Stimulated activated CD4-positive, alpha-beta T cell treated with anti-CD3 and anti-CD28 coated beads, TNF-alpha, amount 100 ng/mL, for 1 hour (primary cell): ENCODE results near the gene LTB4R2.

ENCODE experiments used
- DNase-seq, 3 donors: peaks; one replicate each; pipeline ENCODE4 v3.0.0-alpha.2; 2020; ENCODE audit warnings: low read depth in 3 of 3, low spot score in 1 of 3

LTB4R2 gene

DNA sequence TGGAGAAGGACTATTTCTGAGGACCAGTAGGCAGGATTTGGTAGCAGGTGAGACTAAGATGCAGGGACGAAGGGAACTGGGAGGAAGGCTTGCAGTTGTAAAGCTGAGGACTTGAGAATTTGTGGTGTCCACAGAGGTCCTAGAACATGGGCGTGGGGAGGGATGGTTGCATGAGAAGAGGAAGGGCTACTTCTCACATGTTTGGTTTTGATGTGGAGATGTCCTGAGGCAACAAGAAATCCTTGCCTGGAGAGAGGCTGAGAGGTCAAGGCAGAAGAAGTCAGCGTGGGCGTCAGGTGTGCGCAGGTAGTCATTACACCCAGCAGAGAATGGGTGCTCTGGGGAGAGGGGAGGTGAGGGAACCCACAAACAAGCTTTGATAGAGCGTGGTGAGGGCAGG lies 32.9 kb upstream of the LTB4R2 start:
- no peak for DNase-seq

DNA sequence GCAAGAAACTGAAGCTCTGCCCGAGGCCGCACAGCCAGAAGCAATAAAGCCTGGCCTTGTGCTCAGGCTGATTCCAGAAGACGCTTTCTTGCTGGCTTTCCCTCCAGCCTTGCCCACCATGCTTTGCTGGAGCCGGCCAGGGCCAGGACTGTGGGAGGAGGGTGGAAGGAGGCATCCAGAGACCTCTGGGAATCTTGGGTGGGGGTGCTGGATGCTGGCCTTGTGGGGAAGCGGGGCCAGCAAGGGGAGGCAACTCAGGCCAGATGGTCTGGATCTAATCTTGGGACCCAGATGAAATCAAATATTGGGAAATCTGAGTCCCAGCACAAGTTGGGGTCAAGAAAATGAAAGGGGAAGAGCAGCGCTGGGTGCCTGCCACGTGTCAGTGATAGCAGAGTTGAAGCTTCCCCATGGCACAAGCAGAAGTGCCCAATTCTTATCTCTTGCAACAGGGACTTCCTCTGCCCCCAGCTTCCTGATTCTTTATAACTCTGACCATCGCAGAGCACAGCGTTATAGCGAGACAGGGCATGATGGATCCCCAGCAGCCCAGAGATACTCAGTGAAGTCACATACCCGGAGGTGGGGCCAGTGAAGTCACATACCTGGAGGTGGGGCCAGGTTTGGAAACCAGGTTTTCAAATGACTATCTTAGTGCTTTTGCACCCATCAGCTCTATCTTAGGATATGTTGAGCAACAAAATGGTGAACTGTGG lies 32.2 kb upstream of the LTB4R2 start:
- no peak for DNase-seq

DNA sequence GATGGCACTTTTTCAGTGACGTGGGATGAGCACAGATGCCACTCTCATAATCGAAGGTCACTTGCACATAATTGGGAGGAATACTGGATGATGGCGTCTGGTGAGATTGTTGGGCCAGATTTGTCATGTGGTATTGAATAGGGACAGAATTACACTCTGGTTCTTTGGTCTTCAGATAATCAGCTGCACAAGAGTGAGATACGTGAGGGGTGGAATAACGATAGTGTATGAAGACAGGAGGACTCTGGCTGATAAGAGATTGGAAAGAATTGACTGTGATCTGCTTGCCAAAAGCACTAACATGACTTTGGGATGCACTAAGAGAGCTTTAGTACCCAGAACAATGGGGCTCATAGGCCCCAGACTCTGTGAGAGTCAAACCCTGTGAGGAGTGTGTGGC lies 31.5 kb upstream of the LTB4R2 start:
- DNase-seq, result no peak

DNA sequence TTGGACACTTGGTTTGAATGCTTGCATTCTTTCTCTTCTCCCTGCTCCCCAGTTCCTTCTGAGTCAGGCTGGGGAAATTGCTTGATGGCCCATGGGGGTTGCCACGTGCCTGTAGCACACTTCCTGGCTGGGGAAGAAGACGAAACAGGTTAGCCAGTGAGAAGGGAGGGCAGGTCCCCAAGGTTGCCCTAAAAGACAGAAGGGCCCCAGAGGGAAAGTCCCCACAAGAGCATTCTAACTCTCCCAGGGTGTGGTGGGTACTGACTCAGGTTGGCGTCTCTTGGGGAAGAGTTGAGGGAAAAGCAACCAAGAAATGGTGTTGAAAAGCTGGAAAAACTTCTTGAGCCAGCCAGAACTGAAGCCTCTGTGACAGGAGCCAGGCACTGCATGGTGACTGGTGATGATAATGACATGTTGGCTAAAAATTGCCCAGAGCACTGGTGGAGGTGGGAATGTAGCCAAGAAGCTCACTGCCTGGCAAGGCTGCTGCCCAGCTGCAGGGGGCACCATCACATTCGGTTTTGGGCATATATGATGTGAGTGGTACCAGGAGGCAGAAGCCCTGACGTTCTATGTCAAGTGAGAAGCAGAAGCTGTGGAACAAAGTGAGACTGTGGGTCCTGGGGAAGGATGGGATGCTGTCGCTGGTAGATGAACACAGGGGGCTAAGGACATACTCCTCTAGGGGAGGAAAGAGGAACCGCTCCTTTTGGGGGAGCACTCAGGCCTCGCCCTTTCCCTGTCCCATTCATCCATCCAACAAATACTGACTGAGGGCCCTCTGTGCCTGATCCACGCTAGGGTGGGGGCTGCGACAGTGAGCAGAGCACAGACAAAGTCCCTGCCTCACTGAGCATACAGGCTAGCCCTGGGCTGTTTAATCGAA lies 30.4 kb upstream of the LTB4R2 start:
- no peak for DNase-seq

DNA sequence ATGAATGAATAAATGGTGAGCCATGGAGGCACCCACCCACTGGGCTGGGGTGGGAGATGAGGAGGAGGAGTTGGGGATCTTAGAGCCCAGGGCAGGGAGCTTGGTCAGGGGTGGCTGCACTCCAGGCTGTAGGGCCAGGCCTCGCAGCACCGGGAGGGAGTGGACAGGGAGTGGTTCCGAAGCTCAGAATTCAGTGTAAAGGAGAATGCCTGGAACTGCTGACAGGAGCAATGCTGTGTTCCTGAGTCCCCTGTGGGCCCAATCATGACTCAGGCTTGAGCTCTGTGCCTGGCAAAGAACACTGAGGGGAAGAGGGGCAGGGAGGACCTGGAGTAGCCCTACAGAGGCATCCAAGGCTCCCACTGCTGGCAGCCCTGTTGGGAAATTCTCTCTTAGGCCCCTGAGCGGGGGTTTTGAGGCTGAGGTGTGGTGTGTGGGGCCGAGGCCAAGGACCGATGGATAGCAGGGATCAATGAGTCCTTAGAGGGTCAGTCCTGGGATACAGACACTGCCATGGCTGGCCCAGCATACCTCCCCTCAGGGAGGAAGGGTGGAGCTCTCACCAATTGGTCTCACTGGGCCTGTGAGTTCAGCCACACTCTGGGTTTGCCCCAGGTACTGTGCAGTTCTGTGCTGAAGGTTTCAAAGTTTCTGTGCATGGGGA lies 29.0 kb upstream of the LTB4R2 start:
- no peak for DNase-seq

DNA sequence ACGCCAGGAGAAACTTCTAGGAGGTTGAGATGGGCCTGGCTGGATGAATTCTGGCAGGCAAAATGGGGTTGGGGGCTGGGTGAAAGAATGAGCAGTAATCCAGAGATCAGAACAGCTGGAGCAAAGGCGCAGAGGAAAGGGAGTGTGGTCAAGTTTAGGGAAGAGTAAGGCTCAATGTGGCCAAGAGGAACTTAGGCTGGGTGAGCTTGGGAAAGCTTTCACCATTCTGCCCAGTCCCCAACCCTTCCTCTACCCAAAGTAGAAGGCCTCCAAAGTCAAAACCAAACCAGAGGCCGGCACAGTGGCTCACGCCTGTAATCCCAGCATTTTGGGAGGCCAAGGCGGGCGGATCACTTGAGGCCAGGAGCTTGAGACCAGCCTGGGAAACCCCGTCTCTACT lies 28.3 kb upstream of the LTB4R2 start:
- no peak for DNase-seq

DNA sequence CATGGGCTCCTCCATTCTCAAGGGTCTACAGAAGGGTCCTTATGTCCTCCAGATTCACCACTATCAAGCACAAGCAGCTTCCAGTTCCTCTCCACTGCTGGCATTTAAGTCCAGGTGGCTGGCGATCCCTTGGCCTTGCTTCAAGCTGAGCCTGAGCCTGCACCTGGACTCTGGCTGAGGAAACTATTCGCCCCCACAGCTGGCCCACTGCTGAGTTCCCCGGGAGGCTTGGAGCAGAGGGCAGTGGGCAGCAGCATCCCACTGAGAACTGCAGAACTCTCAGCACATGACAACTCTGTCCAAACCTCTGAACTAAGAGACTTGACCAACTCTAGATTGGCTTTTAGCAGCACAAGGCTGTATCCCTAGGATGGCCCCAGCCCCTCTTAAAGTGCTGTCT lies 27.2 kb upstream of the LTB4R2 start:
- DNase-seq, result no peak

DNA sequence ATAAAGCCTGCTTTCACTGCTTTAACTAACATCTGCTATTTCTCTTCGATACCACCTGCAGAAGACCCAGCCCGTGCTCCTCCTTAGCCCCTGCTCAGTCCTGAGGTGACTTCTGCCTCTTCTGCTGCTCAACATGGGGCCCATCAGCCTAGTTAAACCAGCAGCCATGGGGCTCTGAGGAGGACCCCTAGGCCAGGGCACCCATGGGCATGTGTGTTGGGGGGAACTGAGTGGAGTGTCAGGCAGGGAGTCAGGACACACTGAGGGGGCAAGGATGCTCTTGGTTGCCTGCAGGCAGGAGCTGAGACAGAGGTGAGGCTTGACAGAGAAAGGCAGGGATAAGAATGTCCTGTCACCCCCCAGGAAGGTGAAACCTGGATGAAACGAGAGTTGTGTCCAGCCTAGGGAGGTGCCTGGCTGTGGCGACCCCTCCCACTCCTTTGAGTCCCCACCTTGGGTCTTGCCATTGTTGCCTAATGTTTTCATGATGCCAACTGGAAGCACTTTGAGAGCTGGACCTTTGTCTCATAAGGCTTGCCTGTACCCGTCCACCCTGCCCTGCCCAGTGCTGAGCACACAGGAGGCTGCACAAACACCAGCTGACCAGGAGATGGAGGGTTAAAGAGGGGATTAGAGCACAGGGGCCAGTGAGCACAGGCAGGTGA lies 26.0 kb upstream of the LTB4R2 start:
- DNase-seq, result no peak

DNA sequence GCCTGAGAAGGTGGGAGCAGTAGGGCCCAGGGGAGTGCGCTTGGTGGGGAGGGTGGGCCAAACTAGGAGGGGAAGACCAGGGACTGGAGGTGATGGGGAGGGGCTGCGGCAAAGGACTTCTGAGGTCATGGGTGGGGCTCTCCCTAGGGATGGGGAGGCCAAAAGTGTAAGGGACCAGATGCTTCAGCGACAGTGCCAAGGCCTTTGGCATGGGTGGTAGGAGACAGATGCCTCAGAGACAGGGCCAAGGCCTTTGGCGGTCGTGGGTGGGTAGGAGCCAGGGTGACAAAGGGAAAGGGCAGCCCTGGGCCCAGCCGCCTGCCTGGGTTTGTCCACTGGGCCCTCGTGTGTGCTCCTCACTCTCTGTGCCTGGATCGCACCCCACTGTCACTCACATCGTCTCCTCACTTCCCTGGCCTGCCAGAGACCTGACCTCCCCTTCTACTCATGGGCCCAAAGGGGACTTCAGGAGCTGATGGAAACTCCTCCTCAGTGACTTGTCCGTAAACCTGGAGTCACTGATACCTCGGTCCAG lies 25.4 kb upstream of the LTB4R2 start:
- DNase-seq, result no peak

DNA sequence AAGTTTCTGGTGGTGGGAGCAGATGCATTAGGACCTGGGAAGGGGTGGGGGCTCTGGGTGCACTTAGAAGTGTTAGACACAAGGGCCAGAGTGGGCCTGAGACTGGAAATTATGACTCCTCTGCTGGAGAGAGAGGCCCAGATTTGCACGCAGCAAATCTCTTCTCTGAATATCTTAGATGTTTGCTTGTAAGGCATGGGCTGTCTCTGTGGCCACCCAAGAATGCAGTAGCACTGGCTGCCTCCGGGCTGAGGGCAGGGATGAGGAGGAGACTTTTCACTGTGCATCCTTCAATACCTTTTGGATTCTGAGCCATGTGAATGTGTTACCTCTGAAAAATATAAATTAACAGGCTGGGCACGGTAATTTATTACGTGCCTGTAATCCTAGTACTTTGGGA lies 24.6 kb upstream of the LTB4R2 start:
- no peak for DNase-seq

DNA sequence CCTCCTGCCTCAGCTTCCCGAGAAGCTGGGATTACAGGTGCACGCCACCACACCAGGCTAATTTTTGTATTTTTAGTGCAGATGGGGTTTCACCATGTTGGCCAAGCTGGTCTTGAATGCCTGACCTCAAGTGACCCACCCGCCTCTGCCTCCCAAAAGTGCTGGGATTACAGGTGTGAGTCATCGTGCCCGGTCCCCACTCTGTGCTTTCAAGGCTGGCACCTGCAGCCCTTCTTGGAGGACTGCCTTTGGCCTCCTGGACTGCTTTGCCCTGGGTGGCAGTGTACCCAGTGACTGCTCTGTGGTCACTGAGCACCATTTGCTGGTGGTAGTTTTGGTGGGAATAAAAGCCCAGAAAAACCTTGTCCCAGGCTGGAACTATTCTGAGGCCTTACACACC lies 22.9 kb upstream of the LTB4R2 start:
- no peak for DNase-seq

DNA sequence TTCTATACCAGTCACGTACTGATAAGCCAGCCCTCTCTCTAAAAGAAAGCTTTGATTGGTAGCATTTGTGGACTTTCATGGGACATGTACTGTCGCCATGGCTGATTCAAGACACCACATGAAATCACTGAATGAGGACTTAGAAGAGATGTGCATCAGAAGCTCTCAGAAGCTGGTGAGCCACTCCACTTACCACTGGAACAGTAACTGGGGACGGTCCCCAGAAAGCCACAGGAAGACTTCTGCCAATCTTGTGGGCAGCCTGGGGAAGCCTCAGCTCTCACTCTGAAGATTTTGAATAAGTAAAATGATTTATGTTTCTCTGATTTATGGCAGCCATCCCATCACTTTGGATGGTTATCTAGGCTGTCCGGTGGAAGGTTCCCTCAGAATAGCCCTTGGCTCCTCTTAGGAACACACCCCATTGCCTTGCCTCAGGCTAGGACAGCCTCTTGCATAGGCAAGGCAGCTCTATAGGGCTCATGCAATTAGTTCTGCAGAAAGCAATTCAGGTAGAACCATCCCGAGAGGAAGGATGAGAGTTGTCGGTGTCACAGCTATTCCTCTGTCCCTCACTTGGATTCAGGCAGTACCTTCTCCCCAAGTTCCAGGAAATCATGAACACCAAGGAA lies 20.2 kb upstream of the LTB4R2 start:
- no peak for DNase-seq

DNA sequence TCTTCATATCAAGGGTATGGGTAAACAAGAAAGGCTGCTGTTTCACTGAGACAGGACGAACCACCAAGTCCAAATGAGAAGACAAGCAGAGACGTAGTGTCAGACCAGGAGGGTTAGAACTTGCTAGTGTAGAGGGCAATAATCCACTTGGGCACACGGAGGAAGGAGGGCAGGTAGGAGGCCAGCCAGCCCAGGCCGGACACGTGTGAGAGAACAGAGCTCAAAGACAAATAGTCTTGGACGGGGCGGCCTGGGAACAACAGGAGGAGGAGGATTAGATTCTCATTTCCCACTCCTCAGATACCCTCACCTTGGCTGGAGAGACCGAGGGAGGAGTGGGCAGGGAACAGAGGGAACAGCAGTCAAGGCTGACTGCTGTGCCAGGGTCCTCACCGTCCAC lies 19.2 kb upstream of the LTB4R2 start:
- DNase-seq, result no peak

DNA sequence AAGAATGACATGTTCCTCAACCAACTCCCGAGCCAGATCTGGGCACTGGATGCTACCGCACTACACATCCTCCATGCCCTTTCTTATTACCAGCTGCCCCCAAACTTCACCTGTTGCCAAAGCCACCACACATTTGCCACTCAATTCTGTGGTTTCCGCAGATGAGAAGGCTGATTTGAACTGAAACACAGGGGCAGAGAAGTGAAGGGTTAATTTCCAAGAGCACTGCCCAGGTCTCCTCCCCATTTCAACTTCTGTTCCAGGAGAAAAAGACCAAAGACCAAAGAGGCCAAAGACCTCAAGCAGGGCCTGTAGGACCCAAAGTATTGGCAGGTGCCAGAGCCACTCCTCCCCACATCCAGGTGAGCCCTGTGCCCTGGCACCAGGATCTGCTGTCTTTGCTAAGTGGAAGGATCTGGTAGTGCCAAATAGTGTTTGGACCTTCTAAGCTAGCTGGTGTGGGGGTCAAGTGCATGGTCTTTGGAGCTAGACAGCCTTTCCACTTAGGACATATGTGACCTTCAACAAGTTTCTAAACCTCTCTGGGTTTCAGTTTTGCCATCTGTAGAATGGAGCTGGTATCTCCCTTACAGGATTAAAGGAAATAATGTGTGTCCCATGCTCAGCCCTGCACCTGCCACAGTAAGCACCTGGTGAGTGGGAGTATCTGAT lies 18.4 kb upstream of the LTB4R2 start:
- DNase-seq, result no peak

DNA sequence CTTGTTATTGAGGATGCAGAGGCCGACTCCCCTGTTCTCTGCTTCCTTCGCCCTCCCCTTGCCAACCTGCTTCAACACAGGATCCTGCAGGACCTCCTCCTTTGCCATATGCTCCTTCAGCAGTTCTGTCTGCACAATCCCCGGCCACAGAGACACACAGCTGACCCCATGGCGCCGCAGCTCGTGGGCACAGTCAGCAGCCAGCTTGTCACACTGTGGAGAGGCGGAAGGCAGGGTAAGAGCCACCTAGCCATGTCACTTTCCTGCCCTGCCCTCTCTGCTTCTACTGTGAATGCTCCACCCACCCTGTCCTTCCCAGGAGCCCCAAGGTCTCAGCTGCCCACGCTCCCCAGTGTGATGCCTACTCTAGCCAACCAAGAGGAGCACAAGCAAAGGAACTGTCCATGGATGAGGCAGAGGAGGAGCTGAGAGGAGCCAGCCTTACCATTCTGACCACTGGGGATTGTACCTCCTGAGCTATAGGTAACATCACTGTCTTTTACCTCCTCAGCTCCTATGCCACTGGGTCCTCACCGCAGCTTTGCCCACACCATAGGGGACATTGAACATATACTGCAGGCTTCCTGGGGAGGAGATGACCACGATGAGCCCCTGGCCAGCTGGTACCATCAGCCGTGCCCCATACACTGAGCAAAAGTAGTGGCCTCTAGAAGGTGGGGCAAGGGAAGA lies 17.7 kb upstream of the LTB4R2 start:
- DNase-seq, result no peak

DNA sequence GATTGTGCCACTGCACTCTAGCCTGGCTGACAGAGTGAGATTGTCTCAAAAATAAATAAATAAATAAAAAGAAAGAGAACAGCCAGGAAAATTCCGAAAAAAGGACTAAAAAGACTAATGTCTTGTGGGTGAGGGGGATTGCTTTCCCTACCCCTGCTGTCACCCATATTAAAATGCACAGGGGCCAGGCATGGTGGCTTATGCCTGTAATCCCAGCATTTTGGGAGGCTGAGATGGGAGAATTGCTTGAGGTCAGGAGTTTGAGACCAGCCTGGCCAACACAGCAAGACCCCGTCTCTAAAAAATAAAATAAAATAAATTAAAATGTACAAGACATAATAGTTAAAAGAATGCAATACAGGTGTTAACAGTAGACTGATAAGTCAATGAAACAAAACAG lies 16.4 kb upstream of the LTB4R2 start:
- DNase-seq, result no peak

DNA sequence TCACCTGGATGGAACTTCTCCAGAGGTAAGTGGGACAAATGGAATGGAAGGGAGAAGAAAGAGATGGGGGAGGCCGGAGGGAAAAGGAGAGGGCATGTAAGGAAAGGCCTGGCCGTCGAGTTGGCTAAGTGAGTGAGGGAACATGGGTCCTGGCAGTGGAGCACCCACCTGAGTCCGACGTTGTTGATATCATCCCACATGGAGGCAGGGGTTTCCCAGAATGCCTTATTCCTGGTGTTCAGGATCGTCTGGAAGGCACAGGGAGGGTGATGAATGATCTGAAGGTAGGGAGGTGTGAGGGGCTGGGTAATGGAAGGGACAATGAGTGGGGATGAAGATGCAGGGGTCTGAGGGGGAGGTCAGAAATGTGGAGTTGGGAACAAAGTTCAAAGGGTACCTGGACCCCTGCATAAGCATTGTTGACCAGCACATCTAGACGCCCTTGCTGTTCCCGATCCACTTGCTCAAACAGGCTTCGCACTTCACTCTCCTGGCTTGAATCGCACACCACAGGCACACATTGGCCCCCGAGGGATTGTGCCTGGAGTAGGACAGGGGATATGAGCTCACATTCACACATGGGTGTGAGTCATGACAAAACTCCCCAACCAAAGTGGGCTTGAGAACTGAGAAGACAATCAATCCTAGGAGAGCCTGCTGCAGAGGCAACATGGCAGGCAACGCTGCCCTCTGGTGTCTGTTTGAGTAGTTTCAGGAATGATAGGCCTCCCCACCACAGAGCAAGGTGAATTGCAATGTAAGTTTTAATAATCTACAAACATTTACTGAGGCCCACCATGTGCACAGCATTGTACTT lies 13.4 kb upstream of the LTB4R2 start:
- DNase-seq, result peak in 2 of 3 donors; percentile 45 to 49

DNA sequence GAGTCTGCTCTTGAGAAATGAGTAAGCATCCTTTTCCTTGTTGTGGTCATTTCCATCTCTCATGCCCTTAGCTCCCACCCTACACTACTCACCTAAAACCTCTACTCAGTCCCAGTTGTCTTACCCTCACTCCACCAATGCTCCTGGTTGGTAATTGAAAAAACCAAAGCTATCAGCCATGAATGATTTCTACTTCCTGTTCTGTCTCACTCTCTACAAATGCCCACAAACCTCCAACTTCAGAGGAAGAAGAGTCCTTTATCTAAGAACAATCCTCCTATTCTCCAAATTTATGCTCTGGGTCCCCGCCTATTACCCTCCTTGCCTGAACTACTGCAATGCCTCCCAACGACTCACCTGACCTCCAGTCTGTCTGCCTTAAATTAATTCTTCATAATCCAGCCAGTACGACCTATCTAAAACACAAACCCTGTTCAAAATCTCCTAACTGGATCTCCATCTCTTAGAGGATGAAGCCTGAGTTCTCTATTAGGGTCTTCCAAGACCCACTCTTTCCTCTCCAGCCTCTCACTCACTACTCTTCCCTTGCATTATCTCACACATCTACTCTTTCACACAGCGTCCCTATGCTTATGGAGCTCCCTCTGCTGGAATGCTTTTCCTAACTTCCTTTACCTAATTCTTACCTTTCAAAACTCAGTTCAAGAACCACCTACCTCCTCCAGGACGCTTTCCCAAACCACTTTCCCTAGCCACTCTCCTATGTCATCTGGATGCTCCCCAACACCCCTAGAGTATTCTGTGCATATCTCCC lies 12.6 kb upstream of the LTB4R2 start:
- no peak for DNase-seq
